ENCODE results near the gene FGR.

Gene FGR

GRCh38 chr1:27584453-27584852, 50.5 kb downstream of the FGR start:
- no peak for DNase-seq

GRCh38 chr1:27583479-27583878, 51.5 kb downstream of the FGR start:
- no peak for DNase-seq

GRCh38 chr1:27581823-27582243, 53.2 kb downstream of the FGR start:
- DNase-seq = no peak

GRCh38 chr1:27577504-27578188, 57.3 kb downstream of the FGR start:
- DNase-seq = no peak

GRCh38 chr1:27576806-27577227, 58.2 kb downstream of the FGR start:
- no peak for DNase-seq

GRCh38 chr1:27575840-27576331, 59.1 kb downstream of the FGR start:
- DNase-seq = no peak

GRCh38 chr1:27574871-27575831, 59.8 kb downstream of the FGR start:
- no peak for DNase-seq

GRCh38 chr1:27574001-27574781, 60.8 kb downstream of the FGR start:
- no peak for DNase-seq

GRCh38 chr1:27572679-27573426, 62.1 kb downstream of the FGR start:
- no peak for DNase-seq

GRCh38 chr1:27572019-27572678, 62.8 kb downstream of the FGR start:
- DNase-seq = no peak

- DNase-seq = no peak
Observed at GRCh38 chr1:27571439-27572018, 63.5 kb downstream of the FGR start.

- DNase-seq = no peak
Observed at GRCh38 chr1:27570784-27571183, 64.2 kb downstream of the FGR start.

GRCh38 chr1:27570356-27570755, 64.6 kb downstream of the FGR start:
- no peak for DNase-seq

GRCh38 chr1:27569506-27570291, 65.3 kb downstream of the FGR start:
- DNase-seq = no peak

- DNase-seq = no peak
Observed at GRCh38 chr1:27569088-27569460, 65.9 kb downstream of the FGR start.

- peak; percentile 94 for DNase-seq
Observed at GRCh38 chr1:27568300-27569087, 66.5 kb downstream of the FGR start.

GRCh38 chr1:27567971-27568299, 67.0 kb downstream of the FGR start:
- DNase-seq = no peak

- DNase-seq = no peak
Observed at GRCh38 chr1:27567146-27567526, 67.8 kb downstream of the FGR start.

- no peak for DNase-seq
Observed at GRCh38 chr1:27566462-27567145, 68.4 kb downstream of the FGR start.

Measured in CD4-positive, alpha-beta T cell treated with Interleukin-4 for 4 hours (primary cell).